ENCODE data around the gene CDIPT. TPM values are rescaled to one million over a fixed set of nuclear protein-coding genes. Genes with fewer than 3 reads are reported as not detected.

Gene CDIPT
- total RNA-seq, 1 experiment from 2014 or later: 58.3 TPM

DNA sequence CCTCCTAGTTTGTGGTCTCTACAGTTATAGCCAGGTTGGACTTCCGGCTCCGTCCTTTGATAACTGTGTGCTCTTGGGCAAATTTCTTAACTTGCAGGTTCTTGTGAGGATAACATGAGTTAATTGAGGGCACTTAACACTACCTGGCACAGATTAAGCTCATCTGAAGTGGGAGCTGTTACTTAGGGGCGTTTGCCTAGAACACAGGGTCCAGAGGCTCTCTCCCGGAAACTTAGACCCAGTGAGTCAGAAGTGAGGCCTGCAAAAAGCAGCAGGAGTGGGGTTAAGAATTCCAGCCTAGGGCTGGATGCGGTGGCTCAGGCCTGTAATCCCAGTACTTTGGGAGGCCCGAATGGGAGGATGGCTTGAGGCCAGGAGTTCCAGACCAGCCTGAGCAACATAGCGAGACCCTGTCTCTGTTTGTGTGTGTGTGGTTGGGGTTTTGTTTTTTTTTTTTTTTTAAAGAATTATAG is 41.3 kb downstream of the CDIPT start:
- Histone ChIP-seq H3K9ac (ENCODE audit: low read length) (peak overlapping the region; percentile 67), H3K27ac (ENCODE audit: low read depth, low read length) (peak overlapping the region; percentile 98), H3K27me3 (ENCODE audit: insufficient read depth, low read length) (no peaks in the 10 kb centered on the region), H3K79me2 (ENCODE audit: insufficient read depth, low read length) (peaks cover 74% of the 10 kb centered on the region), H3K9me2 (ENCODE audit: insufficient read depth) (no peaks in the 10 kb centered on the region), H4K20me1 (ENCODE audit: insufficient read depth) (no peaks in the 10 kb centered on the region; the same call in 1 of the 2 replicates), H3K4me2 (ENCODE audit: low read length) (peak overlapping the region; percentile 78), H3K4me1 (ENCODE audit: control insufficient read depth in 1 of 2, insufficient read depth in 2 of 2, low read length in 2 of 2) (peaks cover 70 to 99% of the 10 kb centered on the region in 2 experiments), H2AFZ (ENCODE audit: low read depth, low read length, poor library complexity, severe bottlenecking) (no peak overlapping the region), H3K36me3 (ENCODE audit: control insufficient read depth in 1 of 2, insufficient read depth in 2 of 2, low read length in 2 of 2) (peaks cover 0 to 8% of the 10 kb centered on the region in 2 experiments; a peak in 2 of 4 replicates), H3K9me3 (ENCODE audit: control insufficient read depth in 1 of 2, insufficient read depth in 1 of 2, low read depth in 1 of 2, low read length in 2 of 2) (no peaks in the 10 kb centered on the region), H3K4me3 (replicated peaks in 1 of 2; ENCODE audit: low read depth in 1 of 2, low read length in 2 of 2) (peak overlapping the region; percentile 74 to 86)
- BruUV-seq (replicated peaks): no TSS peak
- intact Hi-C loops (cut with micrococcal nuclease): loop anchor here (2.0 kb wide), 1 partner anchor 199 kb away; no protein-coding TSS in a partner anchor
- TF ChIP-seq ZFX (IDR thresholded peaks at IDR 0.05) (peak; percentile 37; the same call in 1 of the 2 replicates), EZH2phosphoT487 (IDR thresholded peaks at IDR 0.05; ENCODE audit: borderline replicate concordance) (no peak)
- ChIA-PET CTCF (interaction anchor here (0.9 to 3.3 kb wide), 2 partner anchors 27 to 211 kb away, joined by 3 to 28 read pairs; no protein-coding TSS in a partner anchor), RAD21 (ENCODE audit: low non-redundant PET in 1 of 2, low total read pairs in 2 of 2, uncharacterized antibody in 2 of 2, unreplicated experiment in 2 of 2) (interaction anchor here in 1 of 2 experiments (0.6 to 0.7 kb wide), 2 partner anchors 13 to 117 kb away, joined by 4 to 7 read pairs; no protein-coding TSS in a partner anchor), POLR2A (interaction anchor here (1.2 to 4.3 kb wide), 4 partner anchors 17 to 199 kb away, joined by 3 to 14 read pairs (median 7); partner anchors contain the start of gene SEZ6L2)
- ATAC-seq: peak; percentile 49
- peak; percentile 70 for DNase-seq (ENCODE audit: low read depth, low spot score)

DNA sequence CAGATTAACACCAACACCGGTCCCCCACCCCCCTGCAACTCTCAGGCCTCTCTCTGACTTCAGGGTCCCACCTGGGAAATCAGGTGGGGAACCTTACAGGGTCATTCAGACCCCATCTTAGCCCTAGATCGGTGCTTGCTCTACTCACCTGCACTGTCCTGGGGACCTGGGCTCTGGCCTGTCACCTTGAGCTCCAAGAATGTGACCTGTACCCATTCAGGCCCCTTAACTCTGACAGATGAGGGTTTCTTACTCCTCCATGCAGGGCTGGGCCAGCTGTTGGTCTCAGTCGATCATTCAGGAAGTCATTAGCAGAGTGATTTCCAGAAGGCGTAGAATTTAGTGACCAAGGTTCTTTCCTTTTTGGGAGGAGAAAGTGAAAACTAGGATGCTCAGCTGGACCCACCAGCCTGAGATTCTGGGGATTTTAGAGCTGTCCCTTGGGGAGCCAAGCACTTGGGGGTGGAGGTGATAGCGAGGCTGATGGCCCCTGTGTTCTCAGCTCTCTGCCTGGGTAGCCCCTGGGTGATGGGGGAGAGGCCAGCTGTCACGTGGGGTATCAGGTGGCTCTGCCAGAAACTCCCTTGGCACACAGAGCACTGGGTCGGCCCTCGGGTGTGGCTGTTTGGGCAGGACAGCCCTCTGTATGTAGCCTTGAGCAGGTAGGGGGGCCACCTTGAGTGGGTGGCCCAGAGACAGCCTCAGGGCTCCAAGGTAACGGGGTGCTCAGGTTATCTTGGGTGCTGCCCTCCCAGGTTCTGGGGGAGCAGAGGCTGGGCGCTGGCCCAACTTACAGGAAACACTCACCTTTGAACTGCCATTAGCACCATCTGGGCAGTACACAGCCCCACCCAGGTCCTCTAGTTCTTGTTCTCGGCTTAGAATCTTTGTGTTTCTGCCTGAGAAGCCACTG is 42.0 kb downstream of the CDIPT start:
- H3K79me2 ChIP-seq (ENCODE audit: insufficient read depth, low read length): peaks cover 75% of the 10 kb centered on the region
- peaks cover 66 to 93% of the 10 kb centered on the region in 2 experiments for H3K4me1 ChIP-seq (ENCODE audit: control insufficient read depth in 1 of 2, insufficient read depth in 2 of 2, low read length in 2 of 2)

More for the DNA sequence above, 42.0 kb downstream of the CDIPT start:
- POLR2A ChIA-PET: interaction anchor here (1.5 to 4.3 kb wide), 6 partner anchors 13 to 200 kb away, joined by 3 to 14 read pairs (median 6); partner anchors contain the start of genes CDIPT, KIF22 and MAZ
- peak; percentile 43 for ATAC-seq
- no peak for DNase-seq (ENCODE audit: low read depth, low spot score)
- CTCF ChIA-PET: interaction anchor here (0.9 to 3.3 kb wide), 6 partner anchors 13 to 212 kb away, joined by 3 to 28 read pairs (median 6); partner anchors contain the start of genes CDIPT and SEZ6L2
- BruUV-seq (replicated peaks): TSS peak; percentile 37
- Histone ChIP-seq H3K9ac (ENCODE audit: low read length) (peak overlapping the region; percentile 67), H3K4me3 (replicated peaks in 1 of 2; ENCODE audit: low read depth in 1 of 2, low read length in 2 of 2) (peak overlapping the region; percentile 74 to 86), H3K36me3 (ENCODE audit: control insufficient read depth in 1 of 2, insufficient read depth in 2 of 2, low read length in 2 of 2) (peaks cover 0 to 8% of the 10 kb centered on the region in 2 experiments; a peak in 2 of 4 replicates), H3K4me2 (ENCODE audit: low read length) (peak overlapping the region; percentile 78), H2AFZ (ENCODE audit: low read depth, low read length, poor library complexity, severe bottlenecking) (no peak overlapping the region), H3K9me2 (ENCODE audit: insufficient read depth) (no peaks in the 10 kb centered on the region), H4K20me1 (ENCODE audit: insufficient read depth) (no peaks in the 10 kb centered on the region; the same call in 1 of the 2 replicates), H3K9me3 (ENCODE audit: control insufficient read depth in 1 of 2, insufficient read depth in 1 of 2, low read depth in 1 of 2, low read length in 2 of 2) (no peaks in the 10 kb centered on the region), H3K27me3 (ENCODE audit: insufficient read depth, low read length) (no peaks in the 10 kb centered on the region), H3K27ac (ENCODE audit: low read depth, low read length) (peak overlapping the region; percentile 98)
- RAD21 ChIA-PET (ENCODE audit: low non-redundant PET in 1 of 2, low total read pairs in 2 of 2, uncharacterized antibody in 2 of 2, unreplicated experiment in 2 of 2): interaction anchor here in 1 of 2 experiments (0.6 to 2.0 kb wide), 2 partner anchors 12 to 27 kb away, joined by 7 to 8 read pairs; no protein-coding TSS in a partner anchor
- TF ChIP-seq, protein P1, sequence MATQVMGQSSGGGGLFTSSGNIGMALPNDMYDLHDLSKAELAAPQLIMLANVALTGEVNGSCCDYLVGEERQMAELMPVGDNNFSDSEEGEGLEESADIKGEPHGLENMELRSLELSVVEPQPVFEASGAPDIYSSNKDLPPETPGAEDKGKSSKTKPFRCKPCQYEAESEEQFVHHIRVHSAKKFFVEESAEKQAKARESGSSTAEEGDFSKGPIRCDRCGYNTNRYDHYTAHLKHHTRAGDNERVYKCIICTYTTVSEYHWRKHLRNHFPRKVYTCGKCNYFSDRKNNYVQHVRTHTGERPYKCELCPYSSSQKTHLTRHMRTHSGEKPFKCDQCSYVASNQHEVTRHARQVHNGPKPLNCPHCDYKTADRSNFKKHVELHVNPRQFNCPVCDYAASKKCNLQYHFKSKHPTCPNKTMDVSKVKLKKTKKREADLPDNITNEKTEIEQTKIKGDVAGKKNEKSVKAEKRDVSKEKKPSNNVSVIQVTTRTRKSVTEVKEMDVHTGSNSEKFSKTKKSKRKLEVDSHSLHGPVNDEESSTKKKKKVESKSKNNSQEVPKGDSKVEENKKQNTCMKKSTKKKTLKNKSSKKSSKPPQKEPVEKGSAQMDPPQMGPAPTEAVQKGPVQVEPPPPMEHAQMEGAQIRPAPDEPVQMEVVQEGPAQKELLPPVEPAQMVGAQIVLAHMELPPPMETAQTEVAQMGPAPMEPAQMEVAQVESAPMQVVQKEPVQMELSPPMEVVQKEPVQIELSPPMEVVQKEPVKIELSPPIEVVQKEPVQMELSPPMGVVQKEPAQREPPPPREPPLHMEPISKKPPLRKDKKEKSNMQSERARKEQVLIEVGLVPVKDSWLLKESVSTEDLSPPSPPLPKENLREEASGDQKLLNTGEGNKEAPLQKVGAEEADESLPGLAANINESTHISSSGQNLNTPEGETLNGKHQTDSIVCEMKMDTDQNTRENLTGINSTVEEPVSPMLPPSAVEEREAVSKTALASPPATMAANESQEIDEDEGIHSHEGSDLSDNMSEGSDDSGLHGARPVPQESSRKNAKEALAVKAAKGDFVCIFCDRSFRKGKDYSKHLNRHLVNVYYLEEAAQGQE (IDR thresholded peaks at IDR 0.05; ENCODE audit: low read depth): no peak
- no peak for TF ChIP-seq SRF (IDR thresholded peaks at IDR 0.05; ENCODE audit: low read depth)
- no peak for TF ChIP-seq EZH2phosphoT487 (IDR thresholded peaks at IDR 0.05; ENCODE audit: borderline replicate concordance)
- no peak for TF ChIP-seq ZNF274 (IDR thresholded peaks at IDR 0.05; ENCODE audit: low read depth, low read length)
- TF ChIP-seq POLR2A (IDR thresholded peaks at IDR 0.05; ENCODE audit: borderline replicate concordance, extremely low read depth, insufficient read depth, insufficient read length): peak; percentile 6
- peak; percentile 14 for TF ChIP-seq YY1 (IDR thresholded peaks at IDR 0.05; ENCODE audit: extremely low read depth, insufficient replicate concordance, low read depth, low read length)
- peak; percentile 81 for TF ChIP-seq POLR2AphosphoS5 (IDR thresholded peaks at IDR 0.05; ENCODE audit: low read depth, low read length)
- no peak for TF ChIP-seq FOSL1 (IDR thresholded peaks at IDR 0.05; ENCODE audit: low read depth)
- no peak for TF ChIP-seq ELF1 (IDR thresholded peaks at IDR 0.05; ENCODE audit: borderline replicate concordance, low read depth)
- intact Hi-C loops (cut with micrococcal nuclease): loop anchor here (2.0 kb wide), 1 partner anchor 200 kb away; no protein-coding TSS in a partner anchor

Data from HCT116 (cell line).